Colonic mucosa (tissue), 4 donors: ENCODE data around the gene SUOX. TPM values are rescaled to one million over a fixed set of nuclear protein-coding genes. Genes with fewer than 3 reads are reported as not detected.
"Not testable (repeated sequence)": the region's sequence is repeated elsewhere in the genome, so short reads cannot be mapped to it uniquely, and the experiment has no call there.

Source experiments
- DNase-seq: peaks from one replicate; pipeline ENCODE4 v3.0.0-alpha.2; 2020
- H3K27ac ChIP-seq: fragments of 200-600 bp; one replicate; pipeline ENCODE4 v1.8.0; 2021
- H3K27me3 ChIP-seq: fragments of 200-600 bp; one replicate; pipeline ENCODE4 v1.8.0; 2021
- H3K36me3 ChIP-seq: fragments of 200-600 bp; one replicate; pipeline ENCODE4 v1.8.0; 2021
- H3K4me1 ChIP-seq: fragments of 200-600 bp; one replicate; pipeline ENCODE4 v1.8.0; 2021; ENCODE audit warnings: mild to moderate bottlenecking
- H3K4me3 ChIP-seq: fragments of 200-600 bp; one replicate; pipeline ENCODE4 v1.8.0; 2021
- H3K9ac ChIP-seq, 2 donors: one replicate each; pipeline ENCODE4 v1.7.0; 2013; ENCODE audit warnings: control low read depth in 2 of 2, low read depth in 2 of 2, low read length in 2 of 2
- H3K9me3 ChIP-seq: fragments of 200-600 bp; one replicate; pipeline ENCODE4 v1.8.0; 2021
- CTCF ChIP-seq: fragments of 200-600 bp; IDR thresholded peaks from one replicate; pipeline ENCODE4 v1.8.0; 2022; ENCODE audit warnings: antibody characterized with exemption, mild to moderate bottlenecking
- intact Hi-C: fragments of 100-400 bp; cut with DNase I; formaldehyde crosslinking; loops from one replicate; pipeline ENCODE4 v1.14.1; 2022
- total RNA-seq, 2 donors: library from RNA; stranded (reverse); fragmentation: NEBNext Ultra II Directional in 1 of 2; extraction: Animal tissue kit (Norgen Biotek cat#: 25700) in 1 of 2; gene quantifications; one replicate each; pipeline ENCODE4 v1.2.1, GENCODE V29; 2021
- donor health status: healthy.
- donor health status: DM: no; HTN: no; CAD: no.
- donor health status: DM: no; HTN: no; CAD: no.

SUOX gene
- total RNA-seq, 2 donors from 2014 or later: 25.8 to 35.8 TPM

GRCh38 chr12:55997535-55997859 lies 421 bp downstream of the SUOX start:
- TF ChIP-seq CTCF: no peak
- Histone ChIP-seq H3K9me3 (no peaks in the 10 kb centered on the region), H3K9ac (peak overlapping the region; percentile 92 to 99), H3K36me3 (no peaks in the 10 kb centered on the region), H3K27me3 (no peaks in the 10 kb centered on the region), H3K4me3 (peak overlapping the region; percentile 57), H3K27ac (peak overlapping the region; percentile 88), H3K4me1 (peaks cover 9% of the 10 kb centered on the region)
- intact Hi-C loops: no loop called here
- DNase-seq: peak; percentile 54

GRCh38 chr12:55999522-55999921 lies 2.4 kb downstream of the SUOX start:
- DNase-seq, H3K27ac ChIP-seq, H3K27me3 ChIP-seq, H3K9me3 ChIP-seq, H3K4me3 ChIP-seq, H3K9ac ChIP-seq, intact Hi-C loops, H3K36me3 ChIP-seq, H3K4me1 ChIP-seq: not testable (repeated sequence)

- intact Hi-C loops, DNase-seq, H3K36me3 ChIP-seq, H3K9me3 ChIP-seq, H3K27ac ChIP-seq, H3K4me3 ChIP-seq, H3K4me1 ChIP-seq, H3K27me3 ChIP-seq: not testable (repeated sequence)
- peak overlapping the region in 1 of 2 donors; percentile 9 for H3K9ac ChIP-seq
Observed at GRCh38 chr12:55999999-56000540, 3.0 kb downstream of the SUOX start.

- peaks cover 9% of the 10 kb centered on the region for H3K4me1 ChIP-seq
- H3K9me3 ChIP-seq: no peaks in the 10 kb centered on the region
- intact Hi-C loops: no loop called here
- TF ChIP-seq CTCF: no peak
- peak; percentile 37 for DNase-seq
- H3K9ac ChIP-seq: no peak overlapping the region
- no peaks in the 10 kb centered on the region for H3K27me3 ChIP-seq
- peak overlapping the region; percentile 46 for H3K27ac ChIP-seq
- H3K4me3 ChIP-seq: no peak overlapping the region
- no peaks in the 10 kb centered on the region for H3K36me3 ChIP-seq
Observed at GRCh38 chr12:56001487-56002100, 4.5 kb downstream of the SUOX start.

GRCh38 chr12:56003376-56003775 lies 6.3 kb downstream of the SUOX start:
- H3K27me3 ChIP-seq, H3K4me1 ChIP-seq, H3K27ac ChIP-seq, H3K4me3 ChIP-seq, intact Hi-C loops, H3K9me3 ChIP-seq, H3K9ac ChIP-seq, DNase-seq, H3K36me3 ChIP-seq: not testable (repeated sequence)

GRCh38 chr12:56004211-56004610 lies 7.1 kb downstream of the SUOX start:
- TF ChIP-seq CTCF: no peak
- H3K27me3 ChIP-seq: no peaks in the 10 kb centered on the region
- H3K4me1 ChIP-seq: peaks cover 5% of the 10 kb centered on the region
- H3K9me3 ChIP-seq: no peaks in the 10 kb centered on the region
- H3K9ac ChIP-seq: no peak overlapping the region
- intact Hi-C loops: no loop called here
- H3K4me3 ChIP-seq: no peak overlapping the region
- no peaks in the 10 kb centered on the region for H3K36me3 ChIP-seq
- no peak for DNase-seq
- no peak overlapping the region for H3K27ac ChIP-seq
